GM23248 (cell line): ENCODE measurements around the gene STK32B. TPM values are rescaled to one million over a fixed set of nuclear protein-coding genes. Genes with fewer than 3 reads are reported as not detected.
"Not testable (repeated sequence)": the region's sequence is repeated elsewhere in the genome, so short reads cannot be mapped to it uniquely, and the experiment has no call there.

ENCODE experiments used
- DNase-seq: peaks from one replicate; pipeline ENCODE4 v3.0.0-alpha.2; 2015
- H2AFZ ChIP-seq: fragments of 200-600 bp; sonication (generic); 2 replicates; pipeline ENCODE4 v1.6.1; 2016; ENCODE audit warnings: antibody characterized with exemption
- H3F3A ChIP-seq: fragments of 200-600 bp; sonication (generic); 2 replicates; pipeline ENCODE4 v1.6.1; 2016; ENCODE audit warnings: mild to moderate bottlenecking, antibody characterized with exemption, mixed run types; ENCODE audit not compliant: insufficient read depth
- H3K27ac ChIP-seq: fragments of 200-600 bp; sonication (generic); 2 replicates; pipeline ENCODE4 v1.5.1; 2016; ENCODE audit warnings: mild to moderate bottlenecking
- H3K27me3 ChIP-seq: fragments of 200-600 bp; sonication (generic); replicated peaks from 2 replicates; pipeline ENCODE4 v1.6.1; 2016; ENCODE audit warnings: mild to moderate bottlenecking; ENCODE audit not compliant: insufficient read depth
- H3K36me3 ChIP-seq: fragments of 200-600 bp; sonication (generic); 2 replicates; pipeline ENCODE4 v1.6.1; 2016; ENCODE audit warnings: low read depth, mild to moderate bottlenecking
- H3K4me1 ChIP-seq: fragments of 200-600 bp; sonication (generic); 2 replicates; pipeline ENCODE4 v1.6.1; 2016; ENCODE audit warnings: mild to moderate bottlenecking; ENCODE audit not compliant: insufficient read depth
- H3K4me2 ChIP-seq: fragments of 200-600 bp; sonication (generic); one replicate; pipeline ENCODE4 v1.6.1; 2016; ENCODE audit warnings: mild to moderate bottlenecking; ENCODE audit not compliant: unreplicated experiment
- H3K4me3 ChIP-seq: fragments of 200-600 bp; sonication (generic); 2 replicates; pipeline ENCODE4 v1.5.1; 2016; ENCODE audit warnings: mild to moderate bottlenecking
- H3K79me2 ChIP-seq: fragments of 200-600 bp; sonication (generic); 2 replicates; pipeline ENCODE4 v1.6.1; 2016; ENCODE audit warnings: mild to moderate bottlenecking; ENCODE audit not compliant: insufficient read depth
- H3K9ac ChIP-seq: fragments of 200-600 bp; sonication (generic); 2 replicates; pipeline ENCODE4 v1.6.1; 2016; ENCODE audit warnings: mild to moderate bottlenecking
- H3K9me2 ChIP-seq: fragments of 200-600 bp; sonication (generic); 2 replicates; pipeline ENCODE4 v1.6.1; 2016; ENCODE audit warnings: mixed run types, mild to moderate bottlenecking, moderate library complexity; ENCODE audit not compliant: insufficient read depth
- H3K9me3 ChIP-seq: fragments of 200-600 bp; sonication (generic); one replicate; pipeline ENCODE4 v1.6.1; 2017; ENCODE audit warnings: low read depth
- H4K20me1 ChIP-seq: fragments of 200-600 bp; sonication (generic); 2 replicates; pipeline ENCODE4 v1.6.0; 2016; ENCODE audit not compliant: insufficient read depth
- EZH2 ChIP-seq: fragments of 200-600 bp; sonication (generic); IDR thresholded peaks from 2 replicates; pipeline ENCODE4 v1.6.1; 2018; ENCODE audit warnings: antibody characterized with exemption, mild to moderate bottlenecking; ENCODE audit not compliant: insufficient read depth, poor library complexity, severe bottlenecking
- EZH2phosphoT487 ChIP-seq: fragments of 200-600 bp; sonication (generic); IDR thresholded peaks from 2 replicates; pipeline ENCODE4 v1.6.1; 2018; ENCODE audit warnings: antibody characterized with exemption, moderate library complexity, mild to moderate bottlenecking, low read depth; ENCODE audit not compliant: insufficient read depth
- WGBS, 2 experiments: methylation state at CpG; one replicate each; pipeline ENCODE4 v1.1.6; 2015 to 2017; ENCODE audit warnings: low lambda C conversion rate in 2 of 2, low coverage in 1 of 2; ENCODE audit errors: missing lambda C conversion rate in 2 of 2; 5-methylcytosine and 5-hydroxymethylcytosine counted together
- in situ Hi-C: fragments of 300-500 bp; cut with MboI; formaldehyde crosslinking; loops from 2 replicates; pipeline ENCODE4 v1.15.0; 2020
- polyA plus RNA-seq: library from polyadenylated mRNA; unstranded; fragments of >200 nt; fragmentation: Nextera tagmentation; extraction: Ambion mirVana; gene quantifications from 2 replicates; pipeline ENCODE4 v1.2.1, GENCODE V29; 2016
- total RNA-seq: library from RNA; depleted of rRNA; stranded (reverse); fragments of >200 nt; shearing (Covaris generic); gene quantifications from 2 replicates; pipeline ENCODE4 v1.2.3, GENCODE V29; 2014

The STK32B gene
- total and polyA plus RNA-seq, 2 experiments from 2014 or later: 4.9 to 6.1 TPM

DNA sequence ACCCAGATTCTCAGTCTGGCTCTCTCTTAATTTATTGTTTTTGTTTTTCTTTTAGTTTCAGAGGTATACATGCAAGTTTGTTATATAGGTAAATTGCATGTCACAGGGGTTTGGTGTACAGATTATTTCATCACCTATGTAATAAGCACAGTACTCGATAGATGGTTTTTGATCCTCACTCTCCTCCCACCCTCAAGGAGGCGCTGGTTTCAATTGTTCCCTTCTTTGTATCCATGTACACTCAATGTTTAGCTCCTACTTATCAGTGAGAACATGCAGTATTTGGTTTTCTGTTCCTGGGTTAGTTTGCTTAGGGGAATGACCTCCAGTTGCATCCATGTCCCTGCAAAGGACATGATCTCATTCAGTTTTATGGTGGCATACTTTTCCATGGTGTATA lies 198.4 kb downstream of the STK32B start:
- 51 to 54% methylated on average over 2 of the region's 2 CpGs for WGBS, 2 experiments
- no peak overlapping the region for H3K27ac ChIP-seq
- no peak for DNase-seq
- H3F3A ChIP-seq: no peaks in the 10 kb centered on the region
- H3K27me3 ChIP-seq: no peaks in the 10 kb centered on the region
- H3K4me2 ChIP-seq: no peak overlapping the region
- no peak overlapping the region for H2AFZ ChIP-seq
- H3K9me2 ChIP-seq: no peaks in the 10 kb centered on the region
- no peak for TF ChIP-seq EZH2
- no peak for TF ChIP-seq EZH2phosphoT487
- no peaks in the 10 kb centered on the region for H3K4me1 ChIP-seq
- no peaks in the 10 kb centered on the region for H3K79me2 ChIP-seq
- H3K36me3 ChIP-seq: no peaks in the 10 kb centered on the region
- no peak overlapping the region for H3K4me3 ChIP-seq
- H4K20me1 ChIP-seq: no peaks in the 10 kb centered on the region
- in situ Hi-C loops: no loop called here
- no peak overlapping the region for H3K9ac ChIP-seq
- H3K9me3 ChIP-seq: no peaks in the 10 kb centered on the region

DNA sequence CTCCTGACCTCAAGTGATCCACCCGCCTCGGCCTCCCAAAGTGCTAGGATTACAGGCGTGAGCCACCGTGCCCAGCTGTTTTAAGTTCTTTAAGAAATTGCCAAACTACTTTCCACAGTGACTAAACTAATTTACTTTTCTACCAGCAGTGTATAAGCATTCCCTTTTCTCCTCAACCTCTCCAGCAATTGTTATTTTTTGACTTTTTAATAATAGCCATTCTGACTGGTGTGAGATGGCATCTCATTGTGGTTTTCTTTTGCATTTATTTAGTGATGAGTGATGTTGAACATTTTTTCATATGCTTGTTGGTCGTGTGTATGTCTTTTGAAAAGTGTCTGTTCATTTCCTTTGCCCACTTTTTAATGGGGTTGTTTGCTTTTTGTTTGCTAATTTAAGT lies 199.3 kb downstream of the STK32B start:
- H3K36me3 ChIP-seq, H3F3A ChIP-seq, DNase-seq, in situ Hi-C loops, H3K9ac ChIP-seq, H3K4me1 ChIP-seq, H3K9me3 ChIP-seq, H4K20me1 ChIP-seq, H3K27me3 ChIP-seq, H3K79me2 ChIP-seq, H3K4me2 ChIP-seq, H3K9me2 ChIP-seq, H3K27ac ChIP-seq, H2AFZ ChIP-seq, H3K4me3 ChIP-seq: not testable (repeated sequence)
- WGBS, 2 experiments: 53 to 61% methylated on average over 5 of the region's 5 CpGs

GRCh38 chr4:5256421-5256820 lies 205.1 kb downstream of the STK32B start:
- DNase-seq: no peak
- Histone ChIP-seq H3K4me2 (no peak overlapping the region), H3K9ac (no peak overlapping the region), H4K20me1 (no peaks in the 10 kb centered on the region), H3K4me3 (no peak overlapping the region), H3K27me3 (no peaks in the 10 kb centered on the region), H3F3A (no peaks in the 10 kb centered on the region), H3K36me3 (no peaks in the 10 kb centered on the region), H3K79me2 (no peaks in the 10 kb centered on the region), H3K9me2 (no peaks in the 10 kb centered on the region), H3K27ac (no peak overlapping the region), H2AFZ (no peak overlapping the region), H3K4me1 (no peaks in the 10 kb centered on the region), H3K9me3 (no peaks in the 10 kb centered on the region)
- WGBS, 2 experiments: 67 to 77% methylated on average over 4 of the region's 4 CpGs
- in situ Hi-C loops: no loop called here
- TF ChIP-seq EZH2phosphoT487: no peak
- no peak for TF ChIP-seq EZH2

DNA sequence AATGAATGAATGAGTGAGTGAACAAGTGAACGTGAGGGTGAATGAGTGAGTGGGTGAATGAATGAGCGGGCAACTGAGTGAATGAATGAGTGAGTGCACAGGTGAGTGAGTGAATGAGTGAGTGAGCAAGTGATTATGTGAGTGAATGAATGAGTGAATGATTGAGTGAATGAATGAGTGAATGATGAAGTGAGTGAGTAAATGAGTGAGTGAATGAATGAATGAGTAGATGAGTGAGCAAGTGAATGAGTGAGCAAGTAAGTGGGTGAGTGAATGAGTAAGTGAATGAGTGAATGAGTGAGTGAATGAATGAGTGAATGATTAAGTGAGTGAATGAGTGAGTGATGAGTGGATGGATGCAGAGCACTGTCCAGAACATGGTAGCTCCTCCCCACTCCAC lies 205.8 kb downstream of the STK32B start:
- Histone ChIP-seq H3K27ac (no peak overlapping the region), H3K27me3 (no peaks in the 10 kb centered on the region), H3K4me3 (no peak overlapping the region), H3K9ac (no peak overlapping the region), H3K9me2 (no peaks in the 10 kb centered on the region), H3K36me3 (no peaks in the 10 kb centered on the region), H3K79me2 (no peaks in the 10 kb centered on the region), H2AFZ (no peak overlapping the region), H3K4me1 (no peaks in the 10 kb centered on the region), H3K9me3 (no peaks in the 10 kb centered on the region), H3F3A (no peaks in the 10 kb centered on the region), H4K20me1 (no peaks in the 10 kb centered on the region), H3K4me2 (no peak overlapping the region)
- TF ChIP-seq EZH2phosphoT487: no peak
- no peak for TF ChIP-seq EZH2
- WGBS, 2 experiments: 63 to 66% methylated on average over 2 of the region's 2 CpGs
- DNase-seq: no peak
- in situ Hi-C loops: no loop called here

DNA sequence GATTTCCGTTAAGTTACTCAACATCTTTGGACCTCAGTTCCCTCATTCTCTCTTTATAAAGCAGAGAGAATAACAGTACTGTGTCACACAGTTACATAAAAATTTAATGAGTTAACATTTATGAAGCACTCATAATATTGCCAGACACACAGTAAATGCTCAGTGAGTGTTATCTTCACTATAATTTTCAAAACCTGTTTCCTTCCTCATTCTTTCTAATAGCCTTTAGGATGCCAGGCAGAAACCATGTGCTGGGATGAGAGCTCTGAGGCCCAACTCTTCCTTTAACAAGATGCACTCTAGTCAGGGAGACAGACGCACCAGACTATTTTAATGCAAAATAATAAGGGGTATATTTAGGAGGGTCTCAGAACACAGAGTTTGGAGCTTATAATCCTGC lies 208.2 kb downstream of the STK32B start:
- no peak for DNase-seq
- Histone ChIP-seq H3K4me3 (no peak overlapping the region), H3K4me1 (no peaks in the 10 kb centered on the region), H4K20me1 (no peaks in the 10 kb centered on the region), H2AFZ (no peak overlapping the region), H3K79me2 (no peaks in the 10 kb centered on the region), H3K4me2 (no peak overlapping the region), H3K9me2 (no peaks in the 10 kb centered on the region), H3K9me3 (no peaks in the 10 kb centered on the region), H3K9ac (no peak overlapping the region), H3K27ac (no peak overlapping the region), H3F3A (no peaks in the 10 kb centered on the region), H3K27me3 (no peaks in the 10 kb centered on the region), H3K36me3 (no peaks in the 10 kb centered on the region)
- no peak for TF ChIP-seq EZH2
- TF ChIP-seq EZH2phosphoT487: no peak
- in situ Hi-C loops: no loop called here
- WGBS, 2 experiments: 66 to 72% methylated on average over 2 of the region's 2 CpGs
